BJ (cell line): ENCODE data around the gene CACNA2D3. TPM values are rescaled to one million over a fixed set of nuclear protein-coding genes. Genes with fewer than 3 reads are reported as not detected.
A peak's percentile ranks its signal among the peaks of the same experiment; 100 is the strongest.

Experiments used
- CTCF ChIA-PET: fragments of 350-600 bp; formaldehyde crosslinking; extraction: SDS; loops from one replicate; lab custom pipeline; 2021; ENCODE audit warnings: antibody characterized with exemption, inconsistent platforms; lab: Yijun Ruan, JAX
- POLR2A ChIA-PET: fragments of 300-600 bp; sonication (Branson Sonifier 250); formaldehyde crosslinking; extraction: SDS; loops from one replicate; lab custom pipeline; 2021; ENCODE audit warnings: antibody characterized with exemption; lab: Charles Lee
- DNase-seq: peaks from one replicate; pipeline ENCODE4 v3.0.0-alpha.2; 2011; ENCODE audit warnings: low read depth
- H3K27me3 ChIP-seq: 2 replicates; pipeline ENCODE4 v1.6.0; 2011; ENCODE audit warnings: low read length; ENCODE audit not compliant: control insufficient read depth, insufficient read depth
- H3K36me3 ChIP-seq: 2 replicates; pipeline ENCODE4 v1.5.1; 2011; ENCODE audit warnings: low read length; ENCODE audit not compliant: control insufficient read depth, insufficient read depth
- H3K4me3 ChIP-seq: 2 replicates; pipeline ENCODE4 v1.5.1; 2011; ENCODE audit warnings: low read depth, mild to moderate bottlenecking, control low read depth, low read length
- polyA plus RNA-seq: library from polyadenylated mRNA; depleted of rRNA; stranded (reverse); fragments of >200 nt; gene quantifications from 2 replicates; pipeline ENCODE4 v1.2.3, GENCODE V29; 2011
- TF ChIP-seq, protein P1 (sequence below): IDR thresholded peaks from 2 replicates; pipeline ENCODE4 v1.5.1; 2011; ENCODE audit warnings: low read depth, mild to moderate bottlenecking, control low read depth, inconsistent platforms, low read length, moderate library complexity; ENCODE audit not compliant: insufficient read depth

CACNA2D3 gene
- polyA plus RNA-seq, 1 experiment: 0.56 TPM

DNA sequence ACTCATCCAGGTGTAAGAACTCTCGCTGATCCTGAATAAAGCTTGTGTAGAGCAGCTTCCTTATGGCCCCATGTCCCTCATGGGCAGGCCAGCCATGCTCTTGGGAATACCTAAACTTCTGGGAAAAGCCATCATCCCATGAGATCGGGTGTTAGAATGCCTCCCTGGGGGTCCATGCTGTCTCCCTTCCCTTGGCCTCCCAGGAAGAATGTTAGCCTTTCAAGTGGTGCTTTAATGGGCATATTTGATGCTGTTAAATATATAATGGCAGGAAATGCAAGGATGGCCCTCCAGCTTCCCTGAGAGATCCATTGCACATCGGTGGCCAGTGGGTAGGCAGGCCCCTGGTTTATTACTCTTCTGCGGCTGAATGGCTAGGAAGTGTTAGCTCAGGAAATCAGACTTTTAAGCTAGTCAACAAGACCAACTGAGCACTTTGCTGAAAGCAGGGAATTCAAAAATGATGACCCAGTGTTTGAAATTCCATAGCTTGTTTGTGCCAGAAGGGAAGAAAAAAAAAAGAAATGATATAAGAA lies 866.0 kb downstream of the CACNA2D3 start:
- DNase-seq: no peak
- ChIA-PET CTCF (interaction anchor here (0.5 to 1.6 kb wide), 15 partner anchors 9 to 472 kb away, joined by 3 to 6 read pairs (median 3); no protein-coding TSS in a partner anchor), POLR2A (interaction anchor here (0.6 to 1.0 kb wide), 4 partner anchors 34 to 527 kb away, joined by 3 to 5 read pairs (median 3); no protein-coding TSS in a partner anchor)
- TF ChIP-seq, protein P1, sequence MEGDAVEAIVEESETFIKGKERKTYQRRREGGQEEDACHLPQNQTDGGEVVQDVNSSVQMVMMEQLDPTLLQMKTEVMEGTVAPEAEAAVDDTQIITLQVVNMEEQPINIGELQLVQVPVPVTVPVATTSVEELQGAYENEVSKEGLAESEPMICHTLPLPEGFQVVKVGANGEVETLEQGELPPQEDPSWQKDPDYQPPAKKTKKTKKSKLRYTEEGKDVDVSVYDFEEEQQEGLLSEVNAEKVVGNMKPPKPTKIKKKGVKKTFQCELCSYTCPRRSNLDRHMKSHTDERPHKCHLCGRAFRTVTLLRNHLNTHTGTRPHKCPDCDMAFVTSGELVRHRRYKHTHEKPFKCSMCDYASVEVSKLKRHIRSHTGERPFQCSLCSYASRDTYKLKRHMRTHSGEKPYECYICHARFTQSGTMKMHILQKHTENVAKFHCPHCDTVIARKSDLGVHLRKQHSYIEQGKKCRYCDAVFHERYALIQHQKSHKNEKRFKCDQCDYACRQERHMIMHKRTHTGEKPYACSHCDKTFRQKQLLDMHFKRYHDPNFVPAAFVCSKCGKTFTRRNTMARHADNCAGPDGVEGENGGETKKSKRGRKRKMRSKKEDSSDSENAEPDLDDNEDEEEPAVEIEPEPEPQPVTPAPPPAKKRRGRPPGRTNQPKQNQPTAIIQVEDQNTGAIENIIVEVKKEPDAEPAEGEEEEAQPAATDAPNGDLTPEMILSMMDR: no peak
- H3K36me3 ChIP-seq: no peaks in the 10 kb centered on the region
- no peak overlapping the region for H3K4me3 ChIP-seq
- no peaks in the 10 kb centered on the region for H3K27me3 ChIP-seq

DNA sequence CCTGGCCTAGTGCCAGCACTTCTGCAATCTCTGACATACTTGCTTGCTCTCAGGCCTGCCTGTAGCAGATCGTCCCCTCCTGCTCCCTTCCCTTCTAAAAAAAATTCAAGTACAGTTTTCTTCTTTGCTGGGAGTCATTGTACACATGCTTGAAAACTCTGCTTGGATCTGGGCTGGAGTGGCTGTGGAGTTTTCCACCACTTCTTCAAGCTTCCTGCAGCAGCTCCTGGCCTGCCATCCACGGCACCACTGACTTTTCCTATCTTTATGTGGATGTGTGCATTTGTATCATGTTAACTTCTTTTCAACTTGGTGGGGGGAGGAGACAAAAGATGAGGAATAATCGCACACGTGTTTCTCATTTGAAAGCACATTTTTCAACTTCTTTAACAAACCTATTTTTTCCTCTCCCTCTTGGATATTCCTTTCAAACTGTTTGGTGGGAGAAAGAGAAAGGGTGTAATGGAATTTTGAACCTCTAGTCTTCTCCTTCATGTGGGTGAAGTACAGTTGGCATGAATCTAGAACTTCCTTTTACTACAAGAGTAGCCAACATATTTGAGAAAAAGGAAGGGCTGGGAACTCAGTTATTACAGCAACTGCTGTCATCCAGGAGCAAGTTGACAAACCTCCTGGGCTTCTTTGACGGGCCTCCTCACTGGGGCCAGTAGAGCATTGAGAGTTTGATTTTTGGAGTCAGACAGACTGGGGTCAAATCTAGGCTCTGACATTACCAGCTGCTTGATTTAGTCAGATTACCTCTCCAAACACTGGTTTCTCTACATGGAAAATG lies 866.7 kb downstream of the CACNA2D3 start:
- Histone ChIP-seq H3K27me3 (no peaks in the 10 kb centered on the region), H3K4me3 (no peak overlapping the region), H3K36me3 (no peaks in the 10 kb centered on the region)
- POLR2A ChIA-PET: interaction anchor here (0.6 to 1.0 kb wide), 4 partner anchors 35 to 527 kb away, joined by 3 to 5 read pairs (median 3); no protein-coding TSS in a partner anchor
- DNase-seq: peak; percentile 75
- CTCF ChIA-PET: interaction anchor here (0.5 to 1.6 kb wide), 14 partner anchors 10 to 472 kb away, joined by 3 to 6 read pairs (median 3); no protein-coding TSS in a partner anchor
- TF ChIP-seq, protein P1: no peak

DNA sequence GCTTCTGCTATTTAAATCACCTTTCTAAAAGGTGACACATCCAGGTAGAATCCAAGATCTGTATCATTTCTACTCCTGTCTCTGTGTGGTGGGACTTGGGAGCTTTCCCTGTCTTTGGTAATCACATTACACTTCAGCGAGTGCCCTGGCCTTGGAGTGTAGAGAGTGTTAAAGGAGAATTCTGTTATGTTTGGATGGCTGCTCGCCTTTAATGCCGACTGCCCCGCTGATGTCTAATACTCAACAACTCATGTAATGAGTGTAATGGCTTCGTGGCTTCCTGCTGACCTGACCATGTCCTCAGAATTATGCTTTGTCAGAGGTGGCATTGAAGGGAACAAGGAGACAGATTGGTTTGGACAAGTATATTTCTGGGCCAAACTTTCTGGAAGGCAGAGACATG lies 871.8 kb downstream of the CACNA2D3 start:
- no peak for DNase-seq
- POLR2A ChIA-PET: no interaction called here
- TF ChIP-seq, protein P1: no peak
- CTCF ChIA-PET: interaction anchor here (0.6 kb wide), 1 partner anchor 490 kb away, joined by 3 read pairs; no protein-coding TSS in a partner anchor
- H3K4me3 ChIP-seq: no peak overlapping the region
- H3K27me3 ChIP-seq: no peaks in the 10 kb centered on the region
- no peaks in the 10 kb centered on the region for H3K36me3 ChIP-seq

DNA sequence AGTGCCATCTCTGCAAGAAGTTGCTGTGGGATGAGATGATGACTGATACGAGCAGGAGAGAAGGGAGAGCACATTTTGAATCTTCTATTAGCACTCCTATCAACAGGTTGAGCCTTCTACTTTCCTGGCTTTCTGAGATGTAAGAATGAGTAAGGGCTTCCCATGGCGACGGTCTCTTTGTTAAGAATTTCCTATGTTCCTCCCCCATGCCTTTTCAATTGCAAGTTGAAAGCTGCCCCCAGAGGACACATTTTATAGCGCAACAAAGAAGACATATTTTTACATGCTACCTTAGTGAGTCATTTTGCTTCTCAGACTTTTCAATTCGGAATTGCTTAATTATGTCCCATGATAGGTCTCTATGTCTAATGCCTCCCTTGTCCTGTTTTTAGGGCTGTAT lies 876.8 kb downstream of the CACNA2D3 start:
- H3K36me3 ChIP-seq: no peaks in the 10 kb centered on the region
- TF ChIP-seq, protein P1: peak; percentile 48
- CTCF ChIA-PET: interaction anchor here (0.7 to 1.7 kb wide), 5 partner anchors 9 to 44 kb away, joined by 3 to 4 read pairs (median 3); no protein-coding TSS in a partner anchor
- DNase-seq: peak; percentile 69
- H3K27me3 ChIP-seq: no peaks in the 10 kb centered on the region; the same call in none of the 2 replicates
- POLR2A ChIA-PET: no interaction called here
- no peak overlapping the region for H3K4me3 ChIP-seq

DNA sequence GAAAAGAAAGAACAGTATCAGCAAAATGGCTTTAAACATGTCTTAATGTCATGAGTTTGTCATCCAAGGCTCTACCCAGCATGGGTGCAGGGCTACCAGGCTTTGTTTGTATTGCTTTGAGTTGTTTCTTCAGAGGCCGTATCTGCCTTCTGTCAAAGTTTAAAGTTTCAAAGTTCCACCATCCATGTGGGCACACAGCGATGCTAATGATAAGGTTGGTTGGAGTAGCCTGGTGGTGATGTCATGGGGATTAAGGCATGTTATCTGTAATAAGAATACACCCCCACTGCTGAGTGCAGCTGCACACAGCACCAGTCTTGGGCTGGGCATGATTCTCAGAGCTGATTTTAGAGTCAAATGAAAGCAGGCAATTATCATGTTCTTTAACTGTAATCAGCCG lies 877.5 kb downstream of the CACNA2D3 start:
- TF ChIP-seq, protein P1: no peak
- Histone ChIP-seq H3K36me3 (no peaks in the 10 kb centered on the region), H3K27me3 (no peaks in the 10 kb centered on the region; the same call in none of the 2 replicates), H3K4me3 (no peak overlapping the region)
- ChIA-PET POLR2A (no interaction called here), CTCF (interaction anchor here (1.2 to 2.2 kb wide), 3 partner anchors 14 to 45 kb away, joined by 3 to 8 read pairs (median 4); no protein-coding TSS in a partner anchor)
- no peak for DNase-seq
